Cardiac septum (tissue), 1 donor: Measurements from ENCODE around the gene WDR44. TPM values are rescaled to one million over a fixed set of nuclear protein-coding genes. Genes with fewer than 3 reads are reported as not detected.
"Not testable (repeated sequence)": the region's sequence is repeated elsewhere in the genome, so short reads cannot be mapped to it uniquely, and the experiment has no call there.

Source experiments
- DNase-seq: peaks from one replicate; pipeline ENCODE4 v3.0.0-alpha.2; 2020; ENCODE audit warnings: low spot score
- intact Hi-C: fragments of 100-400 bp; cut with DNase I; formaldehyde crosslinking; loops from one replicate; pipeline ENCODE4 v1.14.0; 2022
- total RNA-seq: library from RNA; stranded (reverse); fragmentation: NEBNext Ultra II Directional; extraction: Animal tissue kit (Norgen Biotek cat#: 25700); gene quantifications from one replicate; pipeline ENCODE4 v1.2.1, GENCODE V29; 2021
- donor health status: DM: no; HTN: no; CAD: no.

WDR44 gene
- total RNA-seq, 1 donor from 2014 or later = 13.5 TPM

DNA sequence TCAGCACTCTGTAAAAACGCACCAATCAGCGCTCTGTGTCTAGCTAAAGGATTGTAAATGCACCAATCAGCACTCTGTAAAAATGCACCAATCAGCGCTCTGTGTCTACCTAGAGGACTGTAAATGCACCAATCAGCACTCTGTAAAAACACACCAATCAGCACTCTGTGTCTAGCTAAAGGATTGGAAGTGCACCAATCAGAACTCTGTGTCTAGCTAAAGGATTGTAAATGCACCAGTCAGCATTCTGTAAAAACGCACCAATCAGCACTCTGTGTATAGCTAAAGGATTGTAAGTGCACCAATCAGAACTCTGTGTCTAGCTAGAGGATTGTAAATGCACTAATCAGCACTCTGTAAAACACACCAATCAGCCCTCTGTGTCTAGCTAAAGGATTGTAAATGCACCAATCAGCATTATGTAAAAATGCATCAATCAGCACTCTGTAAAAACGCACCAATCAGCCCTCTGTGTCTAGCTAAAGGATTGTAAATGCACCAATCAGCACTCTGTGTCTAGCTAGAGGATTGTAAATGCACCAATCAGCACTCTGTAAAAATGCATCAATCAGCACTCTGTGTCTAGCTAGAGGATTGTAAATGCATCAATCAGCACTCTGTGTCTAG lies 124.9 kb downstream of the WDR44 start:
- DNase-seq, intact Hi-C loops: not testable (repeated sequence)

GRCh38 chrX:118474586-118474985 lies 128.7 kb downstream of the WDR44 start:
- no peak for DNase-seq

GRCh38 chrX:118475903-118476302 lies 130.0 kb downstream of the WDR44 start:
- intact Hi-C loops = no loop called here
- DNase-seq = no peak

More at GRCh38 chrX:118474586-118474985, 128.7 kb downstream of the WDR44 start:
- intact Hi-C loops = no loop called here

- intact Hi-C loops = no loop called here
- no peak for DNase-seq
Observed at GRCh38 chrX:118480172-118480571, 134.3 kb downstream of the WDR44 start.

DNA sequence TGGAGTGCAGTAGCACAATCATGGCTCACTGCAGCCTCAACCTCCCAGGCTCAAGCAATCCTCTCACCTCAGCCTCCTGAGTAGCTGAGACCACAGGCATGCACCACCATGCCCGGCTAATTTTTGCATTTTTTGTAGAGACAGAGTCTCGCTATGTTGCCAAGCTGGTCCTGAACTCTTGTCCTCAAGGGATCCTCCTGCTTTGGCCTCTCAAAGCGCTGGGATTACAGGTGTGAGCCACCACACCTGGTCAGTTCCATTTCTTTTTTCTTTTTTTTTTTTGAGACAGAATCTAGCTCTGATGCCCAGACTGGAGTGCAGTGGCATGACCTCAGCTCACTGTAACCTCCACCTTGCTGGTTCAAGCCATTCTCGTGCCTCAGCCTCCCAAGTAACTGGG lies 136.5 kb downstream of the WDR44 start:
- intact Hi-C loops, DNase-seq: not testable (repeated sequence)

DNA sequence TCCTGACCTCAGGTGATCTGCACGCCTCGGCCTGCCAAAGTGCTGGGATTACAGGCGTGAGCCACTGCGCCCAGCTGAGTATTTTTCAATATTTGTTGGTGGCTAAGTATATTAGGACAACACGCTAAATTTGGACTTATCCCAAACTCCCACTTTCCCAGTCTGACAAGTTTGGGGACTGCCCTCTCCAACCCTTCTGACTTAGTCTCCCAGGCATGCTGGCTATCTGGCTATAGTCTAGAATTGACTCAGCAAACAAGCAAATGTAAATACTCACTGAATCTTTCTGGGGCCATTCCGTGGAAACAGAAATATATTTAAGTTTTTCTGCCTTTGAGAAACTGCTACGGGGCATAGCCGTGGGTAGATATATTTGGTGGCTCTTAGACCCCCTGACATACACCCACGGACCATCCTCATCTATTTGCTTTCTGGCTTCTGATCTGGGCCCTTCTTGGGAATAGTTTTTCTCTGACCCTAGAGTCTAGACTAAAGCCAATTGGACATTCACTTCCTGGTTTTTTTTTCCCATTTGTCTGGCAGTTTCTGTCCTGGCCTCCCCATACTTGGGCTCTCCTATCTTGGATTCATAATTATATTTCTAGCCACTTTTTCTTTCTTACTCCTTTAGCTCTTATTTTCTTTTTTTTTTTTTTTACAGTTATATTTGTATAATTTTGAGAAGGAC lies 138.5 kb downstream of the WDR44 start:
- no peak for DNase-seq
- intact Hi-C loops = no loop called here

GRCh38 chrX:118486693-118487092 lies 140.8 kb downstream of the WDR44 start:
- not testable (repeated sequence) for DNase-seq

GRCh38 chrX:118493016-118493415 lies 147.1 kb downstream of the WDR44 start:
- intact Hi-C loops = no loop called here
- DNase-seq = no peak

More at GRCh38 chrX:118486693-118487092, 140.8 kb downstream of the WDR44 start:
- intact Hi-C loops = not testable (repeated sequence)

DNA sequence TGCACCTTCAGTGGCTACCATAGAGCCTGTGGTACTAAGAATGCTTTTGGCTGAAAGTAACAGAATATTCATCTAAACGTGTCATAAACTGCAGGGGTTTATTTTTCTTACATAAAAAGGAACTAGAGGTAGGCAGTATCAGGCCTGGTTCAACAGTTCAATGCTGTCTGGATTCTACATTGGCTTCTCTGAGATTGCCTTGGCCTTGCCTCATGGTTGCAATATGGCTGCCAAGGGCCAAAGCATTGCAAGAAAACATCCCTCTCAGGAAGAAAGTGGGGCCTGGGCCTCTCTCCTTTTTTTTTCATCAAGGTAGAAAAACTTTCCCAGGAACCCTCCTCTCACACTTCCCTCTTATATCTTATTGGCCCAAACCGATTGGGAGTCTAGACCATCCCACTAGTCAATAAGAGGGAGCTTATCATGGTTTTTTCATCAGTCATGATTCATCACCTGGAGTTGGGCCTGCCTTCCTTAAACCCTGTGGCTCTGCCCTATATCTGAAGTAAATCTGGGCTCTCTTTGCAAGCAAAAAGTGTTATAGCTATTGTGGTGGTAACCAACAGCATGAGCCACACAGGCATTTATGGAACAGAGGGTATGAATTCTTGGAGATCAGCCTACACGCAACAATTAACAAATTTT lies 147.9 kb downstream of the WDR44 start:
- intact Hi-C loops = no loop called here
- DNase-seq = no peak

DNA sequence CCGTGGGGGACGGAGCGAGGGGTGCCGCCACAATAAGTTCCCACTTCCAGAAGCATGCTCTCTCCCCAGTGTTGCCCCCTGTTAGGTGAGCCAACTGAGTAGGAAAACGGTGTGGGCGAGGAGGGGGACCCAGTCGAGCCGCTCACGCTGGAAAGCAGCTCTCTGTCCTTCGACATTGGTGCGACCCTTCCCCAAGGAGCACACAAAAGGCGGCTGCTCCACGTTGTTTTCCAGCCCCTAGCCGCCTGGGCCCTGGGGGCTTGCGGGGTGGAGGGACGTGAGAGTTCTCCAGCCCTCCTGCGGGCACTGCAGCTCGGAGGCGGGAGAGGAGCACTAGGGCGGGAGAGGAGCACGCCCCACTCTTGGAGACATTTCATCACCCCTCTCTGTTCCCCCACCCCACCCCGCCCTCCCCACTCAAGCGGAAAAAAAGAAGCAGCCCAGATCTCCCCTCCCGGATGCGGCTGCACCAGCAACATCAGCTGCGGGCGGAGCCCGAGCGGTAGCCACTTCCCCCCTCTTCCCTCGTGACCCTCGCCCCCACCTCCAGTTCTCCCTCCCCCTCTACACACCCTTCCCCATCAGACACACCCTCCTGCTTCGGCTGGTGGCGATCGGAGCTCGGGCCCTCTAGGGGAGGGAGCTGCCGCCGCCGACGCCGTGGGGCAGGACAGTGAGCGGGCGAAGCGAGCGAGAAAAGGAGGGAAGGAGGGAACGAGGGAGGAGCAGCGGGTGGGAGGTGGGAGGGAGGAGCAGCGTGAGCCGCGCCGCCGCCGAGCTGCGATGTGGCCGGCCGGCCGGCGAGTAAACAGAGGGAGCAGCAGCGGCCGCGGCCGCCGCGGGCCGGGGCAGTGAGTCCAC lies 149.4 kb downstream of the WDR44 start, which contains the start of gene DOCK11:
DOCK11 (plus strand) TSS at position 755 of the 861 bp plus-strand sequence. CDS start 157 bp downstream, outside the sequence.
- DNase-seq = peak; percentile 91
- intact Hi-C loops = no loop called here

DNA sequence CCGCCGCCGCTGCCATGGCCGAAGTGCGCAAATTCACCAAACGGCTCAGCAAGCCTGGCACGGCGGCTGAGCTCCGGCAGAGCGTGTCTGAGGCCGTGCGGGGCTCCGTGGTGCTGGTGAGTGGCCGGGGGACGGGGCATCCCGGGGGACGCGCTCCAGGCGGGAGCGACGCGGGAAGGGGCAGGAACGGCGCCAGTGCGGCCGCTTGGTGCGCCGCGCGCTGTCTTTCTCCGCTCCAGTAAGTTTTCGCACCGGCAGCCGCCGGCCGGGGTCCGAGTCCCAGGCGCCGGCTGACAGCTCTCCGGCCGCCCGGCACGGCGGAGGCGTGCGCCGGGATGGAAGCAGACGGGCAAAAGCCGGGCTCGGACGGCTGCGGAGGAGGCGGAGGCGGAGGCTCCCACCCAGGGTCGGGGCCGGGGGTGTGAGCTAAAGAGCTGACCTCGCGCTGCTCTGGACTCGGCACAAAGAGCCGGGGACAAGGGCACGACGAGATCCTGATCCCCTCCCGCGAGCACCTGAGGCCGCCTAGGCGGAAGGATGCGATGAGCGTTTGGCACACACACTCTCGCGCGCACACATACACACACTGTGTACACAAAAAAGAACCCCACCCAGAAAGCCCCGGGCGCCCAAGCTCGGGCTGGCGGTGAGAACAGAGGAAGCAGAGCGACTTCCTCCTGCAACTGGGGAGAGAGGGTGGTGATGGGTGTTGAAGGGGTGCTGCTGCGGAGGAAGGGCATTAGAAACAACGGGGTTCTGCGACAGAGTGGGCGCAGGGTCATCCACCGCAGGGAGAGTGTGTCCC lies 150.3 kb downstream of the WDR44 start:
- intact Hi-C loops = no loop called here

DNA sequence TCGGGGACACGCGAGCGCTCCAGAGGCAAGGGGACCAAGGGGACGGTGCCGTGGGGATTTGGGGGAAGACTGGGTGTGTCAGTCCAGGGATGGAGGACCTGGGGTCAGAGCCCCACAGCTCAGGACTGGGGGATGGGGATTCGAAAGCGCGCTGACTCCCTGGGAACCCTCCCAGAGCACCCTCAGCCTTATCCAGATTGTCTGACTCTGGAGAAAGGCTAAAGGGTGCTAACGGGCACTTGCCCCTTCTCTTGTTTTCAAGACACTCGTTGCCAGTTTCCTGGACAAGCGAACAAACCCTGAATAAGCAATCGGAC lies 150.8 kb downstream of the WDR44 start:
- intact Hi-C loops = no loop called here

More for the DNA sequence above, 150.3 kb downstream of the WDR44 start:
- peak; percentile 81 for DNase-seq

GRCh38 chrX:118497180-118497818 lies 151.4 kb downstream of the WDR44 start:
- no peak for DNase-seq
- intact Hi-C loops = no loop called here

More for the DNA sequence above, 150.8 kb downstream of the WDR44 start:
- no peak for DNase-seq

GRCh38 chrX:118498351-118498750 lies 152.4 kb downstream of the WDR44 start:
- no peak for DNase-seq
- intact Hi-C loops = no loop called here

- no peak for DNase-seq
- intact Hi-C loops = no loop called here
Observed at GRCh38 chrX:118498755-118499154, 152.8 kb downstream of the WDR44 start.

GRCh38 chrX:118499295-118499694 lies 153.4 kb downstream of the WDR44 start:
- intact Hi-C loops = no loop called here
- DNase-seq = no peak
